ENCODE results near the gene SLC6A19.

GRCh38 chr5:1203311-1203967 is 2.0 kb downstream of the SLC6A19 start:
- TF ChIP-seq CTCF (IDR thresholded peaks at IDR 0.05) (no peak), POLR2A (IDR thresholded peaks at IDR 0.05) (no peak)
